Nephron progenitor cell (in vitro differentiated cells): ENCODE data around the gene GLRX5.
"Not testable (repeated sequence)": the region's sequence is repeated elsewhere in the genome, so short reads cannot be mapped to it uniquely, and the experiment has no call there.

Experiments
- DNase-seq: peaks from one replicate; pipeline ENCODE4 v3.0.0; 2021
- H3K27ac Mint-ChIP-seq: 2 replicates; pipeline ENCODE4 v1.8.0; 2021; ENCODE audit warnings: mild to moderate bottlenecking, moderate library complexity, mixed read lengths
- H3K27me3 Mint-ChIP-seq: 2 replicates; pipeline ENCODE4 v1.8.0; 2021; ENCODE audit warnings: mild to moderate bottlenecking, low read depth, mixed read lengths; ENCODE audit not compliant: poor library complexity
- H3K36me3 Mint-ChIP-seq: 2 replicates; pipeline ENCODE4 v1.8.0; 2021; ENCODE audit warnings: low read depth, mixed read lengths
- H3K4me1 Mint-ChIP-seq: 2 replicates; pipeline ENCODE4 v1.8.0; 2021; ENCODE audit warnings: mixed read lengths
- H3K4me3 Mint-ChIP-seq: 2 replicates; pipeline ENCODE4 v1.8.0; 2021; ENCODE audit warnings: mild to moderate bottlenecking, moderate library complexity, mixed read lengths
- H3K9me3 Mint-ChIP-seq: 2 replicates; pipeline ENCODE4 v1.8.0; 2021; ENCODE audit warnings: mild to moderate bottlenecking, moderate library complexity, mixed read lengths
- TF ChIP-seq, protein P1 (sequence below): fragments of 200-600 bp; sonication (generic); IDR thresholded peaks from 2 replicates; pipeline ENCODE4 v1.5.0; 2021; ENCODE audit warnings: antibody characterized with exemption

The GLRX5 gene

DNA sequence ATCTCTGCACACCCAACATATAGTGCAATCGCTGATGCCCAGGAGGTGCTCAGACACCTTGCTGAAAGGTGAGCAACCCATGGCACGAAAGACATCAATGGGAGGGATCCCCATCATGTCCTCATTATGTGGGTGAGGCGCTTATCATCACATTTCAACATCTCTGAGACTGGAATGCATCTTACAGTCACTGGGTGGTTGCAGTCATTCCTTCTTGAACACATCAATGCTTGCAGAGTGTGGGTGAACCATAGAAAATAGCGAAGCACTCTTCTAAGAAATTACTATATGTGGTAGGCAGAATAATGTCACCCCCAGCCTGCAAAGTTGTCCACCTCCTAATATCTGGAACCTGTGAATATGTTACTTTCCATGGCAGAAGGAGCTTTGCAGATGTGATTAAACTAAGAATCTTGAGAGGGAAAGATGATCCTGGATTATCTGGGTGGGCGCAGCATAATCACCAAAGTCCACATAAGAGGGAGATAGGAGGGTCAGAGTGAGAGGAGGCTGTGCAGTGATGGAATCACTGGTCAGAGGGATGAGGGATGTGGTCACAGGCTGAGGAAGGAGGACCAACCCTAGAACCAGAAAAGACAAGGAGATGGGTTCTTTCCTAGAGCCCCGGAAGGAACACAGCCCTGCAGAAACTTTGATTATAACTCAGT lies 51.2 kb downstream of the GLRX5 start:
- Mint-ChIP-seq H3K36me3 (peaks cover 4% of the 10 kb centered on the region), H3K27ac (no peak overlapping the region), H3K27me3 (peaks cover 21% of the 10 kb centered on the region)

DNA sequence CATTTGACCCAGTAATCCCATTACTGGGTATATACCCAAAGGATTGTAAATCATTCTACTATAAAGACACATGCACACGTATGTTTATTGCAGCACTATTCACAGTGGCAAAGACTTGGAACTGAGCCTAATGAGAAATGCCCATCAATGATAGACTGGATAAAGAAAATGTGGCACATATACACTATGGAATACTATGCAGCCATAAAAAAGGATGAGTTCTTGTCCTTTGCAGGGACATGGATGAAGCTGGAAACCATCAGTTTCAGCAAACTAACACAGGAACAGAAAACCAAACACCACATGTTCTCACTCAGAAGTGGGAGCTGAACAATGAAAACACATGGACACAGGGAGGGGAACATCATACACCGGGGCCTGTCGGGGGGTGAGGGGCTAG lies 56.3 kb downstream of the GLRX5 start:
- not testable (repeated sequence) for H3K27me3 Mint-ChIP-seq, H3K9me3 Mint-ChIP-seq, DNase-seq, H3K27ac Mint-ChIP-seq, H3K4me1 Mint-ChIP-seq, H3K4me3 Mint-ChIP-seq, H3K36me3 Mint-ChIP-seq

More for the DNA sequence above, 51.2 kb downstream of the GLRX5 start:
- Mint-ChIP-seq H3K9me3 (peaks cover 38% of the 10 kb centered on the region), H3K4me1 (no peaks in the 10 kb centered on the region), H3K4me3 (no peak overlapping the region)
- TF ChIP-seq, protein P1, sequence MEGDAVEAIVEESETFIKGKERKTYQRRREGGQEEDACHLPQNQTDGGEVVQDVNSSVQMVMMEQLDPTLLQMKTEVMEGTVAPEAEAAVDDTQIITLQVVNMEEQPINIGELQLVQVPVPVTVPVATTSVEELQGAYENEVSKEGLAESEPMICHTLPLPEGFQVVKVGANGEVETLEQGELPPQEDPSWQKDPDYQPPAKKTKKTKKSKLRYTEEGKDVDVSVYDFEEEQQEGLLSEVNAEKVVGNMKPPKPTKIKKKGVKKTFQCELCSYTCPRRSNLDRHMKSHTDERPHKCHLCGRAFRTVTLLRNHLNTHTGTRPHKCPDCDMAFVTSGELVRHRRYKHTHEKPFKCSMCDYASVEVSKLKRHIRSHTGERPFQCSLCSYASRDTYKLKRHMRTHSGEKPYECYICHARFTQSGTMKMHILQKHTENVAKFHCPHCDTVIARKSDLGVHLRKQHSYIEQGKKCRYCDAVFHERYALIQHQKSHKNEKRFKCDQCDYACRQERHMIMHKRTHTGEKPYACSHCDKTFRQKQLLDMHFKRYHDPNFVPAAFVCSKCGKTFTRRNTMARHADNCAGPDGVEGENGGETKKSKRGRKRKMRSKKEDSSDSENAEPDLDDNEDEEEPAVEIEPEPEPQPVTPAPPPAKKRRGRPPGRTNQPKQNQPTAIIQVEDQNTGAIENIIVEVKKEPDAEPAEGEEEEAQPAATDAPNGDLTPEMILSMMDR: no peak
- DNase-seq: no peak
